Astrocyte of the hippocampus (primary cell): ENCODE measurements around the gene TMEM259.

Source experiments
- DNase-seq: peaks from one replicate; pipeline ENCODE4 v3.0.0; 2011; ENCODE audit warnings: low read depth, low spot score

TMEM259 gene

DNA sequence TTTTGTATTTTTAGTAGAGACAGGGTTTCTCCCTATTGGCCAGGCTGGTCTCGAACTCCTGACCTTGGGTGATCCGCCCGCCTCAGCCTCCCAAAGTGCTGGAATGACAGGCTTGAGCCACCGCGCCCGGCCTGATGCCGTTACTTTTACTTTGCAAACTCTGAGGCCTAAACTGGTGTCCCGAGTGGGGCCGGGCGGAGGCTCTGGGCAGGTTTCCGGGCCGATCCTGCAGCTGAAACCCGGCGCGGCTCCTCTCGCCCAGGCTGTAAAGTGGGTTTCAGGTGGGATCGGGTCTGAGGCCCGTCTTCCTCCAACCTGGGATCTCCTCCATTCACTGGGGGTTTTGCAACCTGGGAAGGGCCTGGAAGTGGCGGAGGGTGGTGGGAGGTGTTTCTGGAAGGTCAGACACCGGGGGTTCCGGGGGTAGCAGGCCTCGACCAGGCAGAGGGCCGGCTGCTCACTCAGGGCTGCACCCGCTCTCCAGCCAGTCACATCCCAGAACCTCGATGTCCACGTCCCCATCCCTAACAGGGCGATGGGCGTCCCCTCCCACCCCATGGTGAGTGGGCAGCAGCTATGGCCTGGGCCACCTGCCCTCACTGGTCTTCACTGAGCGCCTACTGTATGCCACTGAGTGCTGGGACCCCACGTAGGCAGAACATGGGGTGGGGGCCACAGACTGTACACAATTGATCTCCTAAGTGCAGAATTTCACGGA lies 58.1 kb downstream of the TMEM259 start:
- DNase-seq = no peak

- no peak for DNase-seq
Observed at GRCh38 chr19:961866-962620, 58.9 kb downstream of the TMEM259 start.

GRCh38 chr19:960601-960938 lies 60.4 kb downstream of the TMEM259 start:
- DNase-seq = no peak

- DNase-seq = no peak
Observed at GRCh38 chr19:960020-960419, 60.9 kb downstream of the TMEM259 start.
